ENCODE results near the gene CHCHD6.

CHCHD6 gene

DNA sequence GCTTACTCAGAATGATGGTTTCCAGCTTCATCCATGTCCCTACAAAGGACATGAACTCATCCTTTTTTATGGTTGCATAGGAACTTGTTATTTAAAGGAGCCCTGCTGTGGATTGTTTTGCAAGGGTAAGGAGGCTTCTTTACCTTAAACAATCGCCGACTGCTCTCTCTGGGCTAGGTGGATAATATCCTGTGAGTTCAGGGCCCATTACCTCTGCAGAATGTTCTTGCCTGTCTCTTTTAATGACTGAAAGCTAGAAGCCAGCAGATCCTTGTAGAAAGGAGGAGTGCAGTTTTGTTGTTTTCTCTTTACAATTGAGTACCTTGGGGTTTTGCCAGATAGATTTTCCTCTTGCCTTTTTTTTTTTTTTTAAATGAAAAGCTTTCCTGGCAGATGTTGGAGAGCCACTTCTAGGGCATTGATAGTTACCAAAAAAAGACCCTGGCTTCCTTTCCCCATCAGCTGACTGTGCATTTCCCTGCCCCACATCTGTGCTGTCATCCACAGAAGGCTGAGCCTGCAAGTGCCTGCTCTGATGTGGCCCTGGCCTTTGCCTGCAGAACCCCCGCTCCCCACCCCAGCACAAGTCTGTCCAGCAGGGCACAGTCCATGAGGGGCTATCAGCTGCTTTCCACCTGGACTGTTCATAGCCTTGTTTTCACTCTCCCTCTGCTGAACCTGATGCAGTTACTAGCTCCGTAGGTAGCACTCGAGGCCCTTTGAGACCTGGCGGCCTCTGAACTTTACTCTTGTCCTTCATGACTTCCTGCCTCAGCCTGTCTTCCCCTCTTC, 113.1 kb downstream of the CHCHD6 start:
- TF ChIP-seq, protein P1, sequence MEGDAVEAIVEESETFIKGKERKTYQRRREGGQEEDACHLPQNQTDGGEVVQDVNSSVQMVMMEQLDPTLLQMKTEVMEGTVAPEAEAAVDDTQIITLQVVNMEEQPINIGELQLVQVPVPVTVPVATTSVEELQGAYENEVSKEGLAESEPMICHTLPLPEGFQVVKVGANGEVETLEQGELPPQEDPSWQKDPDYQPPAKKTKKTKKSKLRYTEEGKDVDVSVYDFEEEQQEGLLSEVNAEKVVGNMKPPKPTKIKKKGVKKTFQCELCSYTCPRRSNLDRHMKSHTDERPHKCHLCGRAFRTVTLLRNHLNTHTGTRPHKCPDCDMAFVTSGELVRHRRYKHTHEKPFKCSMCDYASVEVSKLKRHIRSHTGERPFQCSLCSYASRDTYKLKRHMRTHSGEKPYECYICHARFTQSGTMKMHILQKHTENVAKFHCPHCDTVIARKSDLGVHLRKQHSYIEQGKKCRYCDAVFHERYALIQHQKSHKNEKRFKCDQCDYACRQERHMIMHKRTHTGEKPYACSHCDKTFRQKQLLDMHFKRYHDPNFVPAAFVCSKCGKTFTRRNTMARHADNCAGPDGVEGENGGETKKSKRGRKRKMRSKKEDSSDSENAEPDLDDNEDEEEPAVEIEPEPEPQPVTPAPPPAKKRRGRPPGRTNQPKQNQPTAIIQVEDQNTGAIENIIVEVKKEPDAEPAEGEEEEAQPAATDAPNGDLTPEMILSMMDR (IDR thresholded peaks at IDR 0.05; ENCODE audit: insufficient read depth, low read depth, low read length, missing control alignments), result no peak
- H3K4me3 ChIP-seq (ENCODE audit: low read length), result no peak overlapping the region
- no peak for DNase-seq (ENCODE audit: low read depth)

DNA sequence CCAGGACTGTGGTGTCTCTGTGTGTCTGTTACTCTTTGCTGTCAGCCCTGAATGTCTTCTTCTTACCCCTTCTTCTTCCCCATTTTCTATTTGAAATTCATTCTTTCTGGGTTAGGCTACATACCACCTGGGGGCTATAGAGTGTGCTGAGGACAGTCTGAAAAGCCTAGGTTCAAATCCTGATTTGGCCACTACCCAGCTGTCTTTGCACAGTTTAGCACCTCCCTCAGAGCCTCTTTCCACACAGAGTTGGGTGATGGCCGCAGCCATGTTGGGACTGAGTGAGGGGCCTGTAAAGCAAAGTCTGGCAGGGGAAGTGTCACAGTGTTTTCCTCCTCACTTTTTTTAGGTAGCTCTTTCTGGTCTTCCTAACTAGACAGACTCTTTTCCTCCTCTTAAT, 113.7 kb downstream of the CHCHD6 start:
- no peak overlapping the region for H3K4me3 ChIP-seq (ENCODE audit: low read length)
- TF ChIP-seq, protein P1 (IDR thresholded peaks at IDR 0.05; ENCODE audit: insufficient read depth, low read depth, low read length, missing control alignments), result no peak
- DNase-seq (ENCODE audit: low read depth), result no peak

DNA sequence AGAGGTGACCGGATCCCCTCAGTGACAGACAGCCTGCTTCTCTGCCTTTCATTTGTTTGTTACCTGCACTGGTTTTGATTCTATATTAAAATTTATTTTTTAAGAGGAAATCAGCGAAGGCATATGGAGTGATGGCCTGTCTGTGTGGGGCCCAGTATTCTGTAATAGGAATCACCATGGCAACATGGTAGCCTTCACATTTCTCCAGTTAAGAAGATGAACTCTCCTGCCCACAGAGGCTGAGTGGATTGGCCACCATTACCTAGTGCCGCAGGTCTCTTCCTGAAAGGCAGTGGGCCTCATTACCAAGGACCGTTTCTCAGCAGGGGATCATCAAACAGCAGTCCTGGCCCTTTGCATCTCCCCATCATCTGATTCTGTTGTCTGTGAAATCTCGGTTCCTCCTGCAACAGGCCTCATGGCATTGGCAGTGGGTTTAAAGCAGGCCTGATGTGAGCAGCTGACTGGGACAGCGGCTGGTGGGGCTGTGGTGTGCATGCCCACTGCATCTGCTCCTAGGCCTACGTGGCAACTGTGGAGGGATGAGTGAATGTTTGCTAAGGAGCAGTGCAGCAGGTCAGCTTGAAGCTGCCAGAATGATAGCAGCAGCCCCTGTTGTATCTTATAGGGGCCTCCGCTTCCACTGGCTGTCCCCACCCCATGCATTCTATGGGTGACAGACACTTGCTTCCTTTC, 114.5 kb downstream of the CHCHD6 start:
- DNase-seq (ENCODE audit: low read depth), result no peak
- TF ChIP-seq, protein P1 (IDR thresholded peaks at IDR 0.05; ENCODE audit: insufficient read depth, low read depth, low read length, missing control alignments), result no peak
- H3K4me3 ChIP-seq (ENCODE audit: low read length), result no peak overlapping the region

DNA sequence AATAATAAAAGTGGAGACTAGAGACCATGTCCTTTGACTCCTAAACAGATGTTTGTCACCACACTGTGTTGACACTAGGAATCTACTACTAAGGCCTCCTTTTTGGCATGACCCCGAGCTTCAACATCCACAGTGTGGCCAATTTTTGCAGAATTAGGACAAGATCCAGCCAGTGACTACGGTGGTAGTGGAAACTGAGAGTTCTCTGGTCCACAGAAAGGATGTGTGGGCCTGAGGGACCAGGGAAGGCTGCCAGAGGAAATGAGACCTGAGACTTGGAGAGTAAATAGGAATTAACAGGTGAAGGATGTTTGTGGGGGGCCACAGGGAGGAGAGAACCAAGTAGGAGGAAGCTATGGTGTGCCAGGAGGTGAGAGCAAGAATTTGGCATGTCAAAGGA, 122.7 kb downstream of the CHCHD6 start:
- TF ChIP-seq, protein P1 (IDR thresholded peaks at IDR 0.05; ENCODE audit: insufficient read depth, low read depth, low read length, missing control alignments), result no peak
- no peak for DNase-seq (ENCODE audit: low read depth)
- H3K4me3 ChIP-seq (ENCODE audit: low read length), result no peak overlapping the region

DNA sequence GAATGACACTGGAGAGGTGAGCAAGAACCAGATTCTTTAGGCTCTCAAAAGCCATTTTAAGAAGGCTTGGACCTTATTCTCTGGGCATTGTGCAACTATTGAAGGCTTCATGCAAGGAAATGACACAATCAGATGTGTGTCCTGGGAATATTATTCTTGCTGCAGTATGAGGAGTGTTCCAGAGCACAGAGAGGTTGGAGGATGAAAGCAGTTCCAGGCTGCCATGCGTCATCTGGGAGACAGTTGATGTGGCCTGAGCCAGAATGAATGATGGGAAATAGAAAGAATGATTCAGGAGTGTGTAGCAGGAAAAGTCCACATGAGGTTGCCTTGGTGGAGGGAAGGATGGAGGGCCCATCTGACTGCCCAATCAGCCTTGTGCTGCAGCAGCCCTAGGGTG, 123.1 kb downstream of the CHCHD6 start:
- DNase-seq (ENCODE audit: low read depth), result no peak
- H3K4me3 ChIP-seq (ENCODE audit: low read length), result no peak overlapping the region
- TF ChIP-seq, protein P1 (IDR thresholded peaks at IDR 0.05; ENCODE audit: insufficient read depth, low read depth, low read length, missing control alignments), result no peak

DNA sequence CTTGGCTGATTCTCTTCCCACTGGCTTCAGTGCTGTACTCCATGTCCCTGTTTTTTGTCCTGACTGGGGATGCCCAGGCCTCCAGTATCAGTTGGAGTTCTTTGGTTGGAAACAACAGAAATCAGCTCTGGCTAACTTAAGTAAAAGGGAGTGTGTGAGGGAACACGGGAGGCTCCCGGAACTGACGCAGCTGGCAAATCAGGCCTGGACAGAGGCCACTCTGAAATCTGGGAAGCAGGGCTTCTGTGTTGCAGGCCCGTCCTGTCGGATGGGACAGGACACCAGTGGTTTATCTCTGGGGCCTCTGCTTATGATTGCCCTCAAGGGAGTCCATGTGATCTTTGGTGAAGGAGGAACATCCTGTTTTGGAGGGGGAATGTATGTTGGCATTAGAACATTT, 124.3 kb downstream of the CHCHD6 start:
- no peak overlapping the region for H3K4me3 ChIP-seq (ENCODE audit: low read length)
- DNase-seq (ENCODE audit: low read depth), result no peak

More for the DNA sequence above, 124.3 kb downstream of the CHCHD6 start:
- TF ChIP-seq, protein P1 (IDR thresholded peaks at IDR 0.05; ENCODE audit: insufficient read depth, low read depth, low read length, missing control alignments), result no peak

All from epithelial cell of esophagus (primary cell).